Measurements from ENCODE around the gene TSC22D1. TPM values are rescaled to one million over a fixed set of nuclear protein-coding genes. Genes with fewer than 3 reads are reported as not detected.

Gene TSC22D1
- total RNA-seq, 4 donors from 2014 or later: 70.1 to 194 (median 152) TPM

- TF ChIP-seq POLR2A (IDR thresholded peaks at IDR 0.05) (no peak), CTCF (IDR thresholded peaks at IDR 0.05) (no peak)
- DNase-seq: no peak
- H3K9me3 ChIP-seq: no peaks in the 10 kb centered on the region
Observed at GRCh38 chr13:44487989-44488388, 88.1 kb downstream of the TSC22D1 start.

GRCh38 chr13:44484562-44485138 is 91.5 kb downstream of the TSC22D1 start:
- H3K4me3 ChIP-seq: no peak overlapping the region
- no peaks in the 10 kb centered on the region for H3K36me3 ChIP-seq
- H3K4me1 ChIP-seq: peaks cover 0 to 5% (median 0%) of the 10 kb centered on the region in 4 donors
- no peak for TF ChIP-seq CTCF (IDR thresholded peaks at IDR 0.05)
- no peak for TF ChIP-seq POLR2A (IDR thresholded peaks at IDR 0.05)
- H3K27ac ChIP-seq: no peak overlapping the region
- no peaks in the 10 kb centered on the region for H3K9me3 ChIP-seq
- no peaks in the 10 kb centered on the region for H3K27me3 ChIP-seq
- no peak for DNase-seq

More at GRCh38 chr13:44487989-44488388, 88.1 kb downstream of the TSC22D1 start:
- Histone ChIP-seq H3K4me3 (no peak overlapping the region), H3K27ac (no peak overlapping the region), H3K27me3 (no peaks in the 10 kb centered on the region), H3K36me3 (no peaks in the 10 kb centered on the region), H3K4me1 (peaks cover 0 to 5% (median 0%) of the 10 kb centered on the region in 4 donors)

- peaks cover 0 to 3% (median 0%) of the 10 kb centered on the region in 4 donors for H3K4me1 ChIP-seq
- H3K4me3 ChIP-seq: no peak overlapping the region
- no peaks in the 10 kb centered on the region for H3K36me3 ChIP-seq
- H3K27me3 ChIP-seq: no peaks in the 10 kb centered on the region
- no peak for DNase-seq
- H3K27ac ChIP-seq: peak overlapping the region in 1 of 4 donors; percentile 5
- no peak for TF ChIP-seq POLR2A (IDR thresholded peaks at IDR 0.05)
- no peak for TF ChIP-seq CTCF (IDR thresholded peaks at IDR 0.05)
- no peaks in the 10 kb centered on the region for H3K9me3 ChIP-seq
Observed at GRCh38 chr13:44474122-44474910, 101.8 kb downstream of the TSC22D1 start.

- Histone ChIP-seq H3K4me3 (no peak overlapping the region), H3K4me1 (peaks cover 0 to 3% (median 0%) of the 10 kb centered on the region in 4 donors), H3K27me3 (no peaks in the 10 kb centered on the region), H3K36me3 (no peaks in the 10 kb centered on the region), H3K9me3 (no peaks in the 10 kb centered on the region), H3K27ac (no peak overlapping the region)
- no peak for TF ChIP-seq POLR2A (IDR thresholded peaks at IDR 0.05)
- no peak for DNase-seq
Observed at GRCh38 chr13:44471686-44472085, 104.4 kb downstream of the TSC22D1 start.

- no peak for DNase-seq
- H3K27me3 ChIP-seq: no peaks in the 10 kb centered on the region
- no peak overlapping the region for H3K27ac ChIP-seq
- no peaks in the 10 kb centered on the region for H3K9me3 ChIP-seq
- peaks cover 0 to 3% (median 0%) of the 10 kb centered on the region in 4 donors for H3K4me1 ChIP-seq
- TF ChIP-seq CTCF (IDR thresholded peaks at IDR 0.05) (peak in 4 of 6 experiments; percentile 51 to 59 (median 56)), POLR2A (IDR thresholded peaks at IDR 0.05) (no peak)
- no peaks in the 10 kb centered on the region for H3K36me3 ChIP-seq
- no peak overlapping the region for H3K4me3 ChIP-seq
Observed at GRCh38 chr13:44470638-44471562, 105.2 kb downstream of the TSC22D1 start.

Measured in Peyer's patch (tissue), 4 donors.